Activated CD4-positive, alpha-beta memory T cell treated with anti-CD3 and anti-CD28 coated beads, Interleukin-2, amount 10 ng/mL, durations not matched to agents 7 days and 5 days (primary cell): ENCODE data around the gene TMEM273. TPM values are rescaled to one million over a fixed set of nuclear protein-coding genes. Genes with fewer than 3 reads are reported as not detected.

Source experiments
- CTCF ChIA-PET: fragments of 350-600 bp; sonication (Branson Sonifier 250); formaldehyde crosslinking; loops from one replicate; lab custom pipeline; 2021; ENCODE audit warnings: antibody characterized with exemption, inconsistent platforms; lab: Charles Lee
- POLR2A ChIA-PET: fragments of 350-600 bp; sonication (Branson Sonifier 250); formaldehyde crosslinking; loops from one replicate; lab custom pipeline; 2021; ENCODE audit warnings: antibody characterized with exemption; lab: Charles Lee
- DNase-seq: peaks from one replicate; pipeline ENCODE4 v3.0.0-alpha.2; 2020
- H3K27ac Mint-ChIP-seq: one replicate; pipeline ENCODE4 v1.8.0; 2021; ENCODE audit warnings: mild to moderate bottlenecking, mixed read lengths
- H3K27me3 Mint-ChIP-seq: one replicate; pipeline ENCODE4 v1.8.0; 2021; ENCODE audit warnings: mixed read lengths
- H3K36me3 Mint-ChIP-seq: one replicate; pipeline ENCODE4 v1.8.0; 2021; ENCODE audit warnings: low read depth, mixed read lengths
- H3K4me1 Mint-ChIP-seq: one replicate; pipeline ENCODE4 v1.8.0; 2021; ENCODE audit warnings: mixed read lengths
- H3K4me3 Mint-ChIP-seq: one replicate; pipeline ENCODE4 v1.8.0; 2021; ENCODE audit warnings: mild to moderate bottlenecking, mixed read lengths
- H3K9me3 Mint-ChIP-seq: one replicate; pipeline ENCODE4 v1.8.0; 2021; ENCODE audit warnings: mixed read lengths
- total RNA-seq, 2 experiments: library from RNA; stranded (reverse); gene quantifications; one replicate each; pipeline ENCODE4 v1.2.3, GENCODE V29; 2021

The TMEM273 gene
- total RNA-seq, 2 experiments from 2014 or later: 98.2 to 100 TPM

DNA sequence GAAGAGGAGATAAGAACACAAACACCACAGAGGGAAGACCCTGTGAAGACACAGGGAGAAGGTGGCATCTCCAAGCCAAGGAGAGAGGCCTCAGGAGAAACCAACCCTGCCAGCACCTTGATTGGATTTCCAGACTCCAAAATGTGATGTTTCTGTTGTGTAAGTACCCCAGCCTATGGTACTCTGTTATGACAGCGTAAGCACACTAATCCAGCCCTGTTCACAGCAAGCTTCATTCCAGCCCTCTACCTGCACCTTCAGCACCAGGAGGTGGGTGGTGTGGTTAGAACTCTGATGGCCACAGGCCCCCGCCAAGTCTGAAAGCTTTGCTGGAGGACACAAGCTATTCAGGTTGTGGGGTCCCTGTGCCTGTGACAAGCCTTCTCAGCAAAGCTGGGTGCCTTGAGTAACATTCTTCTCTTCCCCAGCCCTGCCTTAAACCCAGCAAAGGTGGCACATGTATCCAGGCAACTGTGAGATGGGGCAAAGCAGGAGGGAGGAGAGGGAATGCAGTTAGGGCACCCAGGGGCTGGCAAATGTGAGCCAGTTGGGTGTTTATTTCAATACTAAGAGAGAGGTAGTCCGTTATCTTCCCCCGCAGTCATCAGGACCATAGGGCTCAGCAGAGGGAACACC, 77.4 kb downstream of the TMEM273 start:
- Mint-ChIP-seq H3K4me3 (no peak overlapping the region), H3K36me3 (no peaks in the 10 kb centered on the region), H3K27me3 (peaks cover 16% of the 10 kb centered on the region), H3K4me1 (no peaks in the 10 kb centered on the region), H3K9me3 (no peaks in the 10 kb centered on the region), H3K27ac (no peak overlapping the region)
- DNase-seq: no peak
- ChIA-PET CTCF (no interaction called here), POLR2A (no interaction called here)

DNA sequence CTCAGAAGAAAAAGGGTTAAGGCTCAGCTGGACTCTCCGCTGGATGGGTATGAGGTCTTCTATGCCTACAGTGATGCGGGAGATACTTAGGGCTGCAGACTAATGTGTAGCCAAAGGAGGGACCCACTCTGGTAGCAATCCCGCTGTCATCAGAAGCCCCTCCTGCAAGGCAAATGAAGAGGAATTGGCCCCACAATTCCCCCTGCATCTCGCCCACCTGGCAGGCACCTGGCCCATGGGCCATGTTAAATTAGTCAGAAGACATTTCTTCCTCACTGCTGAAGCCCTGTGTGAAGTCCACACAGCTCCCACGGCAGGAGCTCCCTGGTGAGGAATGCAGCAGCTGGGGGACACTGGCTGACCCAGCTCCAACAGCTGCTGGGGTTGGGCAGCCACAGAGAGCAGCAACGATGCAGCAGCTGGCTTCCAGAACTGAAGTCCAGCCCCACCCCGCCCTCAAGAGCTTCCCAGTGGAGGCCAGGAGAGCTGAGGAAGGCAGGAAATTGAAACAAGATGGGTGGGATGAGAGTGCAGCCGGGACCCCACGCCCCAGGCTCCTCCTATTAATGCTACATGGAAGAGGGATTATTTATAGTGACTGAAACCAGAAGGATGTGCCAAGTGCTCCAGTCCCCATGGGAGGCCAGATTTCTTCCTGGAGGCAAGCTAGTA, 78.4 kb downstream of the TMEM273 start:
- Mint-ChIP-seq H3K27me3 (peaks cover 20% of the 10 kb centered on the region), H3K4me3 (no peak overlapping the region), H3K27ac (no peak overlapping the region), H3K36me3 (no peaks in the 10 kb centered on the region), H3K9me3 (no peaks in the 10 kb centered on the region), H3K4me1 (no peaks in the 10 kb centered on the region)
- ChIA-PET CTCF (no interaction called here), POLR2A (no interaction called here)
- DNase-seq: no peak

DNA sequence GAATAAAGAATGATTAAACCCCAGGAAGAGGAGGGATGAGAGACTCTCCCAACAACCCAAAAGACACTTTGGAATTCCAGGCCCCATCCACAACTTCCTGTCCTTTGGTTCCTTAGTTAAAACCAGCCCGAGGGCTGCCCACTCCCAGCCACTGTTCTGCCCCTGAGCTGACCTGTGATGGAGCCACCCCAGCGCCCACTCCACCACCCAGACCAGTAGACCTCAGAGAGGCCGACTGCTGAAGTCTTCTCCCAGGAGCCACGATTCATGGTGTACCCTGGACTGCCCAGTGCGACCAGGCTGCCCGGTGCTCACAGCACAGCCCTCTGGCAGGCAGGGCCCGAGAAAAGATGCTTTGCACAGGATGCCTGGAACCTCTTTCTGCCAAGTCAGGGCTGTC, 79.5 kb downstream of the TMEM273 start:
- DNase-seq: no peak
- Mint-ChIP-seq H3K4me3 (no peak overlapping the region), H3K4me1 (no peaks in the 10 kb centered on the region), H3K27me3 (peaks cover 14% of the 10 kb centered on the region), H3K36me3 (no peaks in the 10 kb centered on the region), H3K9me3 (no peaks in the 10 kb centered on the region), H3K27ac (no peak overlapping the region)
- CTCF ChIA-PET: no interaction called here
- POLR2A ChIA-PET: no interaction called here

DNA sequence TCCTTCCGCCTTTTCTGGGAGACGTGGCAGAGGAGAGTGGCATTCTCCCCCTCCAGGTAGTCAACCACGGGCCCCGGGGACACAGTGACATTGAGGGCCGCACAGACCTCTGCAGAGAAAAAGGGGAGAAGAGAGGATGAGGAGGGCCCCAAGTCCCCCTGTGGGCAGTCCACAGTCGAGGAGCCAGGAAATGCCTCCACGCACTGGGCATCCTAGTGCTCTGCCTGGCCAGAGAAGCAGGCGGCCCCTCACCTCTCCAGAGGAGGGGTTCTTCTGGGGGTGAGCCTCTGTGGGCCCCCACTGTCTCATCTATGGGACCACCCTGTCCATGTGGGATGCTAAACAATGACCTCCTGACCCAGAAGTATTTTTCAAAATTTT, 80.3 kb downstream of the TMEM273 start:
- no peak overlapping the region for H3K27ac Mint-ChIP-seq
- no peak for DNase-seq
- H3K4me3 Mint-ChIP-seq: no peak overlapping the region
- CTCF ChIA-PET: no interaction called here
- no peaks in the 10 kb centered on the region for H3K9me3 Mint-ChIP-seq
- H3K27me3 Mint-ChIP-seq: peaks cover 10% of the 10 kb centered on the region
- POLR2A ChIA-PET: no interaction called here
- H3K36me3 Mint-ChIP-seq: no peaks in the 10 kb centered on the region
- no peaks in the 10 kb centered on the region for H3K4me1 Mint-ChIP-seq

DNA sequence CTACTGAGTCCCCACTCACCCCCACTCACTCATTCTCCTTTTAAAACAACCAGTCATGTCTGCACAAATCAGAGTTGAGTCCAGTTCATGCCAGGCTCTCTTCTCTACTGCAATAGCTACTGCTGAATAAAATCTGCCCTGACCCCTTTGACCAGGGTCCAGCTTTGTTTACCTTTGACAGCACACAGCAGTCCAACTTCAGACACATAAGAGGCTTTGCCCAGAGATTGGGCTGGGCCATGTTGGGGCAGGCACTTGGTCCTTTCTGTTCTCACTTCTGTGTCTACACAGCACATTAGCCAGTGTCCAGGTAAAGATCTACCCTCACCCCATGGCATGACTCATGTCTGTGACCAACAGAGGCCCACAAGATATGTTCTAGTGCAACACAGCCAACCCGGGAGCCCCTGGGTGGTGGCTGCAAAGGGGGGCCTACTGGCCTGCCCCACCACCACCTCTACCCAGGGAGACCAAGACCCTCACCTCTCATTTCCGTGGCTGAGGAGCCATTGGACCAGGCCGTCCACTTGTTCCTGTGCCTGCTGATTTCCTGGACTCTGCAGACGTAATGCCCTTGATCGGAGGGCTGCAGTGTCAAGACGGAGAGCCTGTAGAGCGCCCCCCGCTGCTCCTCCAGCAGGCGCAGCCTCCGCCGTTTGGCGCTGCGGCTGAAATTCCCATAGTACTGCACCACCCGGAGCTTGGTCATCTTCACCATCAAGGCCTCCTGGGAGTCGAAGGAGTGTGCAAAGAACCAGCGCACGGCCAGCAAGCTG, 80.9 kb downstream of the TMEM273 start:
- ChIA-PET POLR2A (no interaction called here), CTCF (no interaction called here)
- no peaks in the 10 kb centered on the region for H3K4me1 Mint-ChIP-seq
- DNase-seq: no peak
- H3K36me3 Mint-ChIP-seq: no peaks in the 10 kb centered on the region
- H3K9me3 Mint-ChIP-seq: no peaks in the 10 kb centered on the region
- H3K27me3 Mint-ChIP-seq: peaks cover 10% of the 10 kb centered on the region
- no peak overlapping the region for H3K4me3 Mint-ChIP-seq
- H3K27ac Mint-ChIP-seq: no peak overlapping the region

DNA sequence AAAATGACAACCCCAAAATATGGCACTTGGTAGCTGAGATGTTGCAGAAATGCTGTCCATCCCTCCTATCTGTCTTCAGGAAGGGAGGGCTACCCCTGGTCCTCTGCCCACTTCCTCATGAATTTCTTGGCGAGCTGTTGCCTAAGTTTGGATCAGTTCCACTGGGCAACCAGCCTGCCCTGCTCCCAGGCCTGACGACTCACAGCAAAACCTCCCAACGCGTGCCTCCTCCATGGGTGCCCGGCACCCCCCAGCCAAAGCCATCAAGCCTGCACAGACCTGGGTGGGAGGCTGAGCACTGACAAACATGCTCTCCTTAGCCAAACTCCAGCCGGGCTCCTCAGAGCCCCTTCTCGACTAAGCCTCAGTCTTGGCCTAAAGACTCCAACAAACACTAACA, 81.7 kb downstream of the TMEM273 start:
- peaks cover 13% of the 10 kb centered on the region for H3K27me3 Mint-ChIP-seq
- H3K4me3 Mint-ChIP-seq: no peak overlapping the region
- H3K9me3 Mint-ChIP-seq: no peaks in the 10 kb centered on the region
- ChIA-PET POLR2A (no interaction called here), CTCF (no interaction called here)
- no peaks in the 10 kb centered on the region for H3K4me1 Mint-ChIP-seq
- DNase-seq: no peak
- no peak overlapping the region for H3K27ac Mint-ChIP-seq
- H3K36me3 Mint-ChIP-seq: no peaks in the 10 kb centered on the region

DNA sequence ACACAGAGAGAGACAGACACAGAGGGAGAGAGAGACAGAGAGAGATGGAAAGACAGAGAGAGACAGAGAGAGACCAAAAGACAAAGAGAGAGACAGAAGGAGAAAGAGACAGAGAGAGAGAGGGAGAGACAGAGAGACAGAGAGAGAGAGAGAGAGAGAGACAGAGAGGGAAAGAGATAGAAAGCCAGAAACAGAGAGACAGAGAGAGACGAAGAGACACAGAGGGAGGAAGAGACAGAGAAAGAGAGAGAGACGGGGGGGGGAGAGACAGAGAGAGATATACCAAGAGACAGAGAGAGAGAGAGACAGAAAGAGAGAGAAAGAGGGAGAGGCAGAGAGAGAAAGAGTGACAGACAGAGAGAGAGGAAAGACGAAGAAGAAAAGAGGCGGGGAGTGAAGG, 83.1 kb downstream of the TMEM273 start:
- H3K27ac Mint-ChIP-seq: no peak overlapping the region
- CTCF ChIA-PET: no interaction called here
- no peak overlapping the region for H3K4me3 Mint-ChIP-seq
- H3K36me3 Mint-ChIP-seq: no peaks in the 10 kb centered on the region
- no peaks in the 10 kb centered on the region for H3K9me3 Mint-ChIP-seq
- peaks cover 15% of the 10 kb centered on the region for H3K27me3 Mint-ChIP-seq
- no peaks in the 10 kb centered on the region for H3K4me1 Mint-ChIP-seq
- DNase-seq: no peak
- POLR2A ChIA-PET: no interaction called here

Other genes with a start within 250 kb of the TMEM273 start
- not detected for gene LRRC18, start 248.6 kb downstream of the TMEM273 start, total RNA-seq
- under 1 TPM; 0.10 TPM for gene VSTM4, start 72.9 kb downstream of the TMEM273 start, total RNA-seq
- under 1 TPM; 0.15 to 0.33 TPM for gene FAM170B, start 54.4 kb downstream of the TMEM273 start, total RNA-seq
- gene C10orf71, start 110.8 kb upstream of the TMEM273 start, total RNA-seq: not detected
- gene DRGX, start 207.7 kb upstream of the TMEM273 start, total RNA-seq: not detected